A549 treated with AZD2906 at 1 μM for 4 hours (cell line): ENCODE measurements around the gene LSM7. TPM values are rescaled to one million over a fixed set of nuclear protein-coding genes. Genes with fewer than 3 reads are reported as not detected.

ENCODE experiments used
- total RNA-seq: library from RNA; stranded (reverse); fragments of 200-300 nt; extraction: Qiagen RNA extraction; gene quantifications from 5 replicates; pipeline ENCODE4 v1.2.3, GENCODE V29; 2022

Gene LSM7
- 121 to 155 TPM (median 151 TPM) in 5 replicates for total RNA-seq

GRCh38 chr19:2328401-2329148, at the start of gene LSM7, which contains the start of gene SPPL2B:
Gene LSM7 (minus strand): TSS chr19:2328586. CDS start chr19:2328566, 20 bp downstream.
Gene SPPL2B (plus strand): TSS chr19:2328684. CDS start chr19:2328710, 26 bp downstream.

GRCh38 chr19:2359992-2360685, 31.8 kb upstream of the LSM7 start, which contains the start of gene TMPRSS9:
Gene TMPRSS9 (plus strand): TSS chr19:2360265. CDS start chr19:2389786, 29,521 bp downstream.

GRCh38 chr19:2308114-2308556, 20.3 kb downstream of the LSM7 start, which contains the start of gene LINGO3:
Gene LINGO3 (minus strand): TSS chr19:2308154. CDS start chr19:2291776, 16,378 bp downstream.

GRCh38 chr19:2282062-2282861, 46.1 kb downstream of the LSM7 start, which contains the start of gene PEAK3:
Gene PEAK3 (minus strand): TSS chr19:2282175. CDS start chr19:2280931, 1,244 bp downstream.

Other genes starting within 250 kb of the LSM7 start
- gene MOB3A, start 232.3 kb downstream of the LSM7 start, total RNA-seq = 13.3 to 15.2 TPM (median 14.0 TPM) in 5 replicates
- 0.41 to 0.98 TPM (median 0.79 TPM) in 5 replicates for gene IZUMO4, start 231.7 kb downstream of the LSM7 start, total RNA-seq
- 72.8 to 81.4 TPM (median 78.3 TPM) in 5 replicates for gene AP3D1, start 177.0 kb downstream of the LSM7 start, total RNA-seq
- 9.7 to 16.1 TPM (median 14.6 TPM) in 5 replicates for gene DOT1L, start 164.7 kb downstream of the LSM7 start, total RNA-seq
- 41.4 to 62.2 TPM (median 59.5 TPM) in 5 replicates for gene PLEKHJ1, start 92.3 kb downstream of the LSM7 start, total RNA-seq
- 70.5 to 76.5 TPM (median 73.0 TPM) in 5 replicates for gene SF3A2, start 91.8 kb downstream of the LSM7 start, total RNA-seq
- gene AMH, start 79.3 kb downstream of the LSM7 start, total RNA-seq = 4.6 to 18.6 TPM (median 14.0 TPM) in 5 replicates
- 0.64 to 0.87 TPM (median 0.82 TPM) in 5 replicates for gene JSRP1, start 72.2 kb downstream of the LSM7 start, total RNA-seq
- 0.17 to 0.39 TPM (median 0.28 TPM) in 5 replicates for gene PEAK3, start 46.4 kb downstream of the LSM7 start, total RNA-seq
- gene LINGO3, start 20.4 kb downstream of the LSM7 start, total RNA-seq = 0.04 to 0.06 TPM (median 0.05 TPM) in 5 replicates
- gene SPPL2B, start 98 bp upstream of the LSM7 start, total RNA-seq = 13.9 to 24.1 TPM (median 19.9 TPM) in 5 replicates
- gene TMPRSS9, start 31.7 kb upstream of the LSM7 start, total RNA-seq = 0.16 TPM in 1 of 5 replicates, not detected in the others
- gene TIMM13, start 99.0 kb upstream of the LSM7 start, total RNA-seq = 48.6 to 139 TPM (median 122 TPM) in 5 replicates
- gene LMNB2, start 128.4 kb upstream of the LSM7 start, total RNA-seq = 65.5 to 84.6 TPM (median 76.3 TPM) in 5 replicates
- gene GADD45B, start 147.5 kb upstream of the LSM7 start, total RNA-seq = 97.0 to 127 TPM (median 119 TPM) in 5 replicates